Measurements from ENCODE around the gene DENND4A. TPM values are rescaled to one million over a fixed set of nuclear protein-coding genes. Genes with fewer than 3 reads are reported as not detected.
A peak's percentile ranks its signal among the peaks of the same experiment; 100 is the strongest.

Gene DENND4A
- total RNA-seq, 3 donors from 2014 or later (not counting 1 experiment from before 2014, with no cell fraction given), result 65.8 to 84.6 (median 66.1) TPM

GRCh38 chr15:65806397-65806796, 14.3 kb upstream of the DENND4A start:
- 80% methylated on average over 1 of the region's 3 CpGs for whole genome bisulfite sequencing (ENCODE audit: insufficient coverage)
- peak overlapping the region; percentile 66 for H3K27ac ChIP-seq (ENCODE audit: low read length)
- peaks cover 31% of the 10 kb centered on the region for H3K4me1 ChIP-seq (ENCODE audit: control insufficient read depth, insufficient read depth, low read length)
- Mint-ChIP-seq H3K9me3 (no peaks in the 10 kb centered on the region), H3K36me3 (no peaks in the 10 kb centered on the region), H3K27ac (peak overlapping the region; percentile 81 to 95), H3K4me1 (peaks cover 33 to 35% of the 10 kb centered on the region in 2 donors), H3K27me3 (ENCODE audit: low read depth in 2 of 2) (no peaks in the 10 kb centered on the region), H3K4me3 (peak overlapping the region; percentile 74)
- no peaks in the 10 kb centered on the region for H3K27me3 ChIP-seq (ENCODE audit: control insufficient read depth, insufficient read depth, low read length)
- H3K4me3 ChIP-seq (ENCODE audit: low read length), result no peak overlapping the region
- TF ChIP-seq CTCF (IDR thresholded peaks at IDR 0.05), result no peak
- no peaks in the 10 kb centered on the region for H3K36me3 ChIP-seq (ENCODE audit: control insufficient read depth, insufficient read depth, low read length)
- intact Hi-C loops (cut with micrococcal nuclease), result no loop called here
- no peak for ATAC-seq
- peaks cover under 1% of the 10 kb centered on the region for H3K9me3 ChIP-seq (ENCODE audit: control insufficient read depth, insufficient read depth, low read length)
- no peak for DNase-seq

- H3K9me3 Mint-ChIP-seq, result no peaks in the 10 kb centered on the region
- Histone ChIP-seq H3K36me3 (ENCODE audit: control insufficient read depth, insufficient read depth, low read length) (no peaks in the 10 kb centered on the region), H3K27me3 (ENCODE audit: control insufficient read depth, insufficient read depth, low read length) (no peaks in the 10 kb centered on the region), H3K27ac (ENCODE audit: low read length) (peak overlapping the region; percentile 66), H3K4me1 (ENCODE audit: control insufficient read depth, insufficient read depth, low read length) (peaks cover 31% of the 10 kb centered on the region), H3K4me3 (ENCODE audit: low read length) (no peak overlapping the region), H3K9me3 (ENCODE audit: control insufficient read depth, insufficient read depth, low read length) (no peaks in the 10 kb centered on the region)
- H3K4me1 Mint-ChIP-seq, result peaks cover 33 to 35% of the 10 kb centered on the region in 2 donors
- no peaks in the 10 kb centered on the region for H3K36me3 Mint-ChIP-seq
- intact Hi-C loops (cut with micrococcal nuclease), result loop anchor here (1.0 kb wide), 1 partner anchor 13 kb away; no protein-coding TSS in a partner anchor
- no peak for DNase-seq
- peak overlapping the region; percentile 81 to 95 for H3K27ac Mint-ChIP-seq
- no peaks in the 10 kb centered on the region for H3K27me3 Mint-ChIP-seq (ENCODE audit: low read depth in 2 of 2)
- peak; percentile 67 to 74 (median 71) for ATAC-seq
- H3K4me3 Mint-ChIP-seq, result peak overlapping the region; percentile 74
- TF ChIP-seq CTCF (IDR thresholded peaks at IDR 0.05), result no peak
- WGBS (ENCODE audit: insufficient coverage), result 53% methylated on average over 4 of the region's 5 CpGs
Observed at GRCh38 chr15:65805019-65805745, 13.1 kb upstream of the DENND4A start.

DNA sequence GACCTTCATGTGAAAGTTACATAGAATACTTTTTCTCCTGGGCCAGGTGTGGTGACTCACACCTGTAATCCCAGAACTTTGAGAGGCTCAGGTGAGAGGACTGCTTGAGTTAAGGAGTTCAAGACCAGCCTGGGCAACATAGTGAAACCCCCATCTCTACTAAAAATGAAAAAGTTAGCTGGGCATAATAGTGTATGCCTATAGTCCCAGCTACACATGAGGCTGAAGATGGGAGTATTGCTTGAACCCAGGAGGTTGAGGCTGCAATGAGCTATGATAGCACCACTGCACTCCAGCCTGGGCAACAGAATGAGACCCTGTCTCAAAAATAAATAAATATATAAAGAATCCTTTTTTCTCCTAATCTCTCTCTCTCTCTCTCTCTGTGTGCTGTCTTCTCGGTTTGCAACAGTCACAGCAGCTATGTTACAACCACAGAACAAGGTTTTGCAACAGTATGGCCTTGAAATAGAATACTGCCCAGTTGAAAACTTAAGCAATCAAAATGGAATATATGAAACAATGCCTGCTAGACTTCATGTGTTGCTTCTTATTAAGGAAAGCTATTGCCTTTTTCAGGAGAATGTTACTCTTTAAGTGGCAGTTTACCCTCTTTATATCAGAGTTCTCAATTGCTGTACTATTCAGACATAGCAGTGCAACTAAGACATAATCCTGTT, 12.3 kb upstream of the DENND4A start:
- H3K4me3 Mint-ChIP-seq, result no peak overlapping the region
- H3K36me3 ChIP-seq (ENCODE audit: control insufficient read depth, insufficient read depth, low read length), result no peaks in the 10 kb centered on the region
- no peak for TF ChIP-seq CTCF (IDR thresholded peaks at IDR 0.05)
- no peak for DNase-seq
- no peak overlapping the region for H3K4me3 ChIP-seq (ENCODE audit: low read length)
- peak overlapping the region; percentile 66 for H3K27ac ChIP-seq (ENCODE audit: low read length)
- peak overlapping the region; percentile 81 to 95 for H3K27ac Mint-ChIP-seq
- peaks cover 31% of the 10 kb centered on the region for H3K4me1 ChIP-seq (ENCODE audit: control insufficient read depth, insufficient read depth, low read length)
- no peaks in the 10 kb centered on the region for H3K9me3 Mint-ChIP-seq
- H3K27me3 ChIP-seq (ENCODE audit: control insufficient read depth, insufficient read depth, low read length), result no peaks in the 10 kb centered on the region
- ATAC-seq, result peak; percentile 55 to 75 (median 58)
- intact Hi-C loops (cut with micrococcal nuclease), result loop anchor here (1.0 kb wide), 1 partner anchor 12 kb away; the partner anchor contains the start of gene DENND4A
- 15% methylated on average over 1 of the region's 1 CpG for WGBS (ENCODE audit: insufficient coverage)
- H3K9me3 ChIP-seq (ENCODE audit: control insufficient read depth, insufficient read depth, low read length), result no peaks in the 10 kb centered on the region
- H3K27me3 Mint-ChIP-seq (ENCODE audit: low read depth in 2 of 2), result no peaks in the 10 kb centered on the region
- peaks cover 33 to 35% of the 10 kb centered on the region in 2 donors for H3K4me1 Mint-ChIP-seq
- no peaks in the 10 kb centered on the region for H3K36me3 Mint-ChIP-seq
